Measurements from ENCODE around the gene GAB3.

The GAB3 gene

GRCh38 chrX:154749856-154750255, 1.0 kb downstream of the GAB3 start:
- DNase-seq: no peak

GRCh38 chrX:154748712-154749339, 2.1 kb downstream of the GAB3 start:
- peak; percentile 40 for DNase-seq

GRCh38 chrX:154742613-154743012, 8.3 kb downstream of the GAB3 start:
- DNase-seq: no peak

- DNase-seq: no peak
Measured at GRCh38 chrX:154739952-154740465, 10.9 kb downstream of the GAB3 start.

- DNase-seq: peak; percentile 42
Measured at GRCh38 chrX:154738011-154738738, 12.7 kb downstream of the GAB3 start.

- DNase-seq: no peak
Measured at GRCh38 chrX:154737136-154737535, 13.7 kb downstream of the GAB3 start.

- DNase-seq: no peak
Measured at GRCh38 chrX:154735695-154736393, 15.0 kb downstream of the GAB3 start.

- DNase-seq: peak; percentile 57
Measured at GRCh38 chrX:154734061-154734781, 16.7 kb downstream of the GAB3 start.

- no peak for DNase-seq
Measured at GRCh38 chrX:154733066-154733425, 17.8 kb downstream of the GAB3 start.

- DNase-seq: no peak
Measured at GRCh38 chrX:154732421-154733065, 18.3 kb downstream of the GAB3 start.

GRCh38 chrX:154731881-154732280, 19.0 kb downstream of the GAB3 start:
- DNase-seq: no peak

GRCh38 chrX:154731184-154731583, 19.7 kb downstream of the GAB3 start:
- no peak for DNase-seq

GRCh38 chrX:154730253-154730891, 20.5 kb downstream of the GAB3 start:
- DNase-seq: no peak

GRCh38 chrX:154729439-154729838, 21.4 kb downstream of the GAB3 start:
- DNase-seq: no peak

GRCh38 chrX:154728431-154729190, 22.3 kb downstream of the GAB3 start:
- no peak for DNase-seq

- no peak for DNase-seq
Measured at GRCh38 chrX:154727871-154728270, 23.0 kb downstream of the GAB3 start.

GRCh38 chrX:154727418-154727817, 23.5 kb downstream of the GAB3 start:
- no peak for DNase-seq

GRCh38 chrX:154724993-154725756, 25.7 kb downstream of the GAB3 start:
- DNase-seq: no peak

- no peak for DNase-seq
Measured at GRCh38 chrX:154721155-154721554, 29.7 kb downstream of the GAB3 start.

- no peak for DNase-seq
Measured at GRCh38 chrX:154720067-154720466, 30.8 kb downstream of the GAB3 start.

Data from activated T-cell treated with anti-CD3 and anti-CD28 coated beads, Interleukin-2, amount 50 U/mL, for 1 hour (primary cell).